HG03097 (cell line): ENCODE data around the gene LIMS1.

Source experiments
- ATAC-seq: cut with Tn5 transposase; IDR thresholded peaks from one replicate; pipeline ENCODE4 v1.9.1; 2021; ENCODE audit not compliant: unreplicated experiment, low FRiP score

Gene LIMS1

DNA sequence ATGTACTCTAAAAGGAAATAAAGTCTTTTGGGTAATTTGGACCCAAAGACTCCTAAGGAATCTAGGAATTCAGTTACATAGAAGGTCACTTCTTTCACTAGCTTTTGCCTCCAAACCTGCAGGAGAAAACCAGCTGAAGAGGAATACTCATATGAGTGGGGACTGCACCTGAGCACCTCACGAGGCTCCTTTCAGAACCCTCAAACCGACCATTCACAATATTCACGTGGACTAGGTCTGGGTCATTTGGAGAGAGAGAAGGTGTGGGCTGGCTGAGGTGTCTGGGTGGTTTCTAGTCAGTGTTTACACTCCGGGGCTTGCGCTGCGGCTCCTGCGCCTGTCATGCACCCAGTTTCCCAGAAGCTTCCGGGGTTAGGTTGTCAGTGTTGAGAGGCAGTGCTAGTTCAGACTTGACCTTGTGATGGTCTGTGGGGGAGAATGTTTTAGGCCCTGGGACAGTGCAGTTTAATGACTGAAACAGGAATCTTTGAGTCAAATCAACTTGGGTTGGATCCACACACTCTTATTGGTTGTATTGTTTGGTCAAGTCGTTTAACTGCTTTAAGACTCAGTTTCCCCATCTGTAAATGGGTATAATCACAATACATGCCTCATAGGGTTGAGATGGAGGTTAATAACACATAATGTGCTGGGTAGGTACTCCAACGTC lies 78.4 kb downstream of the LIMS1 start:
- ATAC-seq = peak; percentile 70

DNA sequence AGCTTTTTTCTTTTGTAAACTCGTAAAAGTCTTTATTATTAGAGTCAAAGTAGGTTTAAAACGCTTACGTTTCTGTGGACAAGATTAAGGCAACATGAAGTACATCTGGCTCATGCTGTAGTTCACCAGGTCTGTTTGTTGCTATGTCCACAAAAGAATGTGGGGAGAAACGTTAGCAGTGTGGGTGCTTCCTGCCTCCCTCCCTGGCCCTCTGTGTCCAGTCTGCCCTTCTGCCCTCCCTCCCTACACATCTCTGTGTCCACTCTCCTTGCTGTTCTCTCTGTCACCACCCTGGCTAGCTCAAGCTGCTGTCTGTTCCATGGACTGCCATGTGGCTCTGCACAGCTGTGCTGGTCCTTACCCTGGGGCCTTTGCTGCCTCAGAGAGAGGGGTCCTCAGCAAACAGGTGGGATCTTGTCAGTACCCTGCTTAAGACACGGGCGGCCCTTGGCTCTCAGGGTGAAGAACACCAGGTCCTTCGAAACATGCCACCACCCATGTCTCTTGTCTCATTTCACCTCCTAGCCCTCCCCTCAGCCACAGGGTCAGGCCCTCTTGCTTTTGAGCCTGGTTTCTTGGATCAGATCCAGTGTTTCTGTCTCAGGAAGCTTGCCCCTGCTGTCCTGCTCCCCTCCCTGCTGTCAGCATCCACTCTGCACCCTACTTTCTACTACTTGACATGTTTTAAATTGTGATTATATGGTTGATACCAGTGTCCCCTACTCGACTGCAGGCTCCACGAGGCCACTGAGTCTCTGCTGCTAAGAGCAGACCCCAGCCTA lies 79.2 kb downstream of the LIMS1 start:
- ATAC-seq = no peak

DNA sequence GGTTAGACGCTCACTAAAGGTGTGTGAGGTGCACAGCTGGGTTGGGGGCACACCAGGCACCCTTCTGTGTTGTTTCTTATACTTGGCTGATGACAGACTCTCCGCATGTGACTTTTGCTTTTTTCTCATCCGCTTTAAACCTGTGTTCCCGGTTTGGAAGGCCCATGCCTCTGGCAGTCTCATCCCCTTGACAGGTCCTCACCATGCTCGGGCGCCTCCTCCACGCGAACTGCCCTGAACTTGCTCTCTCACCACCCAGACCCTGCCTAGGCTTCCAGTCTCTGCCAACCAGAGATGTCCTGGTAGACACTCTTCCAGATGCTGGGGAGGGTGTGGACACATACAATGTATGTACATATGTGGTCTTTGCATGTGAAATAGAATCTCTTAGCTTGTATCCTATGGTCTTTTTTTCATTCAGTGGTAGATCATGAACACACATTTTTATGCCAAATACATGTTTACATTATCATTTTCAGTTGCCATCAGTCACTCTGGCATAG lies 79.8 kb downstream of the LIMS1 start:
- no peak for ATAC-seq

DNA sequence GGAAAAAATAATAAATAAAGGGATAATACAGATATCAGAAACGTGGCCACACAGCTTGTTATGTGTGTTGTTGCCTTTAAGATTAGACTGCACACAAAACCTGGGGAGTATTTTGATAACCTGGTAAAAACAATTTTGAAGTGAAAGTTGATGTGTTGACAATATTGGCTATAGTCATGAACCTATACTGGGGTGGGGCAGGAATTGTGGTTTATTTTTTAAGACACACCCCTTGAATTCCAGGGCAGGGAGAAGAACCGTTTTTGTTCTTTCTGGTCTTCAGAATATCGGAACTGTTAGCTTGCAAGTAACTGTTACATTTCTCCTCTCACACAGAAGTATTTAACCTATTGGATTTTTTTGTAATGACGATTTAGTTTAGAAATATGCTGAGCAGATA lies 80.4 kb downstream of the LIMS1 start:
- ATAC-seq = no peak

DNA sequence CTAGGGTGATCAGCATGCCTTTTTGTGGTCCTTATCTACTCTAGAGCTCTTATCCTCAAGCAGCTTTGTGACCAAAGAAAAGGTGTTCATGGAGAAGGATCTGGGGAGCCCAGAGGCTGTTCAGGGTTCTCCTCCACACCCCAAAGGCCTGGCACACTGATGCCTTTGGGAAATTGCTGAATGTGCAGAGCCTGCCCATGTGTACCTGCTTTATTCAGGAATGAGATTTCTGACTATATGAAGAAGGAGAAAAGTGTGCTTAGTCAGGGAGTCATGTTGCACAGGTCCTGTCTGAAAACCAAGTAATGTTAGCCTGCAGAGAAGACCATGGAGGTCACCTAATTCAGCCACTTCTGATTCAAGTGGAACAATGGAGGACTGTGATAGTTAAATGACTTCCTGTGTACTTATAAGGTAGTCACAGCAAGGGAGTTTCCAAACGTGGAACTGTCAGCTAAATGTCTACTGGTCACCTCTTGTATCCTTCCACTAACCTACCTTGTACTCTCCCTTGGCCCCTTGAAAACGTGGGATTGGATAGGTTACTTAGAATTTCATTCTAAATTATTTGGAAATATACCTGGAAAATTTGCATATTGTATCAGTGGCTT lies 81.3 kb downstream of the LIMS1 start:
- no peak for ATAC-seq

DNA sequence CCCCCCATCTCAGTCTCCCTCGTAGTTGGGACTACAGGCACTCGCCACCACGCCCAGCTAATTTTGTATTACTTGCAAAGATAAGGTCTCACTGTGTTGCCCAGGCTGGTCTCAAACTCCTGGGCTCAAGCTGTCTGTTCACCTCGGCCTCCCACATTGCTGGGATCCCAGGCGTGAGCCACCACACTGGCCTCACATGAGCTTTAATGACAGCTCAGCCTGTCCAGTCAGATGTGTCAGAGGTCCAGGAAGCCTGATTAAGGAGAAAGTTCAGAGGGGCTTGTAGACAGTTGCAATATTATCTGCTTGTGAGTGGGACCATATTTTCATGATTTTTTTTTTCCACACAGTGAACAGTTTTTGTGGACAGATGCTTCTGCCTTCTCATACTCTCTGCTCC lies 82.0 kb downstream of the LIMS1 start:
- ATAC-seq = no peak

DNA sequence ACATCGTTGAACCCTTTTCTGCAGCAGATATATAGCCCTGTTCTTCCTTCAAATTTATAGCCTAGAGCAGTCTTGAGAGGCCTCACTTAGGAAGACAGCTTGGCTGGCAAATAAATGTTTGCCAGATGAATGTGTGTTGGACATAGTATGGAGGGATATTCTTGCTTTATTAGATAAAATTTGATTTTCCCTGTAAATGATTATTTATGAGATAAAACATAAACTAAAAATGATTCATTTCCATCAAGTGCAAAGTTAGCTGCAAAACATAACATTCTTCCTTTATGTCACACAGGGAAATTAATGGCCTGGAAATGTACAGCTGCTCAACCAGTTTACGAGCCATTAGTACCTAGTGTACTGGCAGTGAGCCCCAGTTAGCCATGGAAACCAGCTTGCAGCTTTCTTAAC lies 82.5 kb downstream of the LIMS1 start:
- no peak for ATAC-seq

DNA sequence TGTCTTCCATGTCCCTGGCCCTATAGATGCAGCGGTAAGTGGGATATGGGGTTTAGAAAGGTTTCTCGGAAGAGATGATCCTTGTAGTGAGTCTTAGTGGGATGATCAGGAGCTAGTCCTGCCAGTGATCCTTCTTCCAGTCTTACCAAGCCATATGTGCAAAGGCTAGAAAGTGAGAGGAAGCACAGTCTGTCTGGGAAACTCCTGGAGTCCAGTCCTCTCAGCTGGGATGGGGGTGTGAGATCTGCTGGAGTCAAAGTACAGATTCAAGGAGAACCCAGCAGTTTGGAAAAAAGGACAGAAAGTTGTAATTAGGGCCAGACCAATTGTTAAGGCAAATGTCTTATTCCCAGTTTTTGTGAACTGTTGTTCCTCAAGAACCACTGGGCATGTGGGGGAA lies 83.3 kb downstream of the LIMS1 start:
- no peak for ATAC-seq

DNA sequence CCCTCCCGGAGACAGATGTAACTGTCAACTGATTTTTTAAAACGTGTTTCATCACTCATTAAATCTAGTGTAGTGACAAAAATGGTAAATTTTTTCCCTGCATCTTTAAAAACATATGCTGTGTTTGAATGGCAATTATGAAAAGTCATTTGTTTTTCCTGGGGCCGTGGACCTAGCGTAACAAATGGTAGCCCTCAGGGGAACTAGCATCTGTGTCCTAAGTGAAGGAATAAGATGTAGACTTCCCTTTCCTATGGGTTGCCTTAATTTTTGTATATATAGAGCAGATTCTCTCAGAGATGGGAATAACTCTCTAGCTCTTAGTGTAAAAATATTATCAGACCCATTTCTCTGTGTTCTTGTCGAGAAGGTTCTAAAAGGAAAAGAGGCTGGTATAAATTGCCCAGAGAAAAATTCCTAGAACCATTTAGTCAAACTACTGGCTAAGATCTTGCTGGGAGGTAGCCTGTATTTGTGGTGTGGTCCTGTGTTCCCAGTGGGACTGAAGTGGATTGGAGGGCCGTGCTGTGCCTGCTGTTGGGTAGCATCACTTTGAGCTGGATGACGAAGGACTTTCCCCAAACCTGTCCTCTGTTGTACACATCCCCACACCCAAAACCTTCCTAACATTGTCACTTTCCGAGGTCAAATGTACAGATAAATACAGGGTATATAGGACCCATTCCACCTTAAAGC lies 85.8 kb downstream of the LIMS1 start:
- no peak for ATAC-seq

DNA sequence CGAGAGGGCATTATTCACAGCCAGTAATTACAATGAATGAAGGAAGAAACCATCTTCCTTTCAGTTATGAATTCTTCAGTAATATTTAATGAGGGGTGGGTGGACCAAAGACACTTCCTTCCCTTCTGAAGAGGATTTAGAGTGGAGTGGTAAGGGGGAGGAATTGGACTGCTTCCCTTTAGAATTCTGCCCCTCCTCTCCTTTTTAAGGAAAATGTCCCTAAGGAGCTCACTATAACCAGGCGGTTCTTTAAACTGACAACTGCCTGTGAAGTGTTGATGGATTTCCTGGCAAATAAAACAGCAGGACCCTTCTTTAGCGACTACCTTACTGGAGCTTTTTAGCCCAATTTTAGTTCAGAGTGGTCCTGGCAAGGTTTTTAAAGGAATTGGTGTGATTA lies 86.4 kb downstream of the LIMS1 start:
- no peak for ATAC-seq

DNA sequence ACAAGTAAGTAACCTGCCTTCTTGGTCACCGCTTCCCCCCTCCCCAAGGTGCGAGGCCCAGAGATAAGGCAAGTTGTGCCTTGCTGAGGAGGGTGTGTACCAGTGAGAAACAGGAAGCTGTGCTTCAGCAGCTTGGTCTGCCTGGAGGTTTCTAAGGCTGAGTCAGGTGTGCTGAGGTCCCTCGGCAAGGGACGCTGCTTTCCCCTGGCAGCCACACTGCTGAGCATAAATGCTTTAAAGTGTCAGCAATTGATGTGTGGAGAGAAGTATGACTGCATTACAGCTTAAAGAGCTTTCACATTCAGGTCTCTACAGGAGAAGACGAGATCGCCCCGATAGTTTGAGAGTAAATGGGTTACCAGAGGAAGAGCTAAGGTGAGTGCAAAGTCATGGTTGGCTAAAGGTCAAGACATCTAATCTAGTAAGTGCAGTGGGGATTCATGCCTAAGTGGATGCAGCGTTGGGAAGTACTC lies 86.9 kb downstream of the LIMS1 start:
- peak; percentile 97 for ATAC-seq

DNA sequence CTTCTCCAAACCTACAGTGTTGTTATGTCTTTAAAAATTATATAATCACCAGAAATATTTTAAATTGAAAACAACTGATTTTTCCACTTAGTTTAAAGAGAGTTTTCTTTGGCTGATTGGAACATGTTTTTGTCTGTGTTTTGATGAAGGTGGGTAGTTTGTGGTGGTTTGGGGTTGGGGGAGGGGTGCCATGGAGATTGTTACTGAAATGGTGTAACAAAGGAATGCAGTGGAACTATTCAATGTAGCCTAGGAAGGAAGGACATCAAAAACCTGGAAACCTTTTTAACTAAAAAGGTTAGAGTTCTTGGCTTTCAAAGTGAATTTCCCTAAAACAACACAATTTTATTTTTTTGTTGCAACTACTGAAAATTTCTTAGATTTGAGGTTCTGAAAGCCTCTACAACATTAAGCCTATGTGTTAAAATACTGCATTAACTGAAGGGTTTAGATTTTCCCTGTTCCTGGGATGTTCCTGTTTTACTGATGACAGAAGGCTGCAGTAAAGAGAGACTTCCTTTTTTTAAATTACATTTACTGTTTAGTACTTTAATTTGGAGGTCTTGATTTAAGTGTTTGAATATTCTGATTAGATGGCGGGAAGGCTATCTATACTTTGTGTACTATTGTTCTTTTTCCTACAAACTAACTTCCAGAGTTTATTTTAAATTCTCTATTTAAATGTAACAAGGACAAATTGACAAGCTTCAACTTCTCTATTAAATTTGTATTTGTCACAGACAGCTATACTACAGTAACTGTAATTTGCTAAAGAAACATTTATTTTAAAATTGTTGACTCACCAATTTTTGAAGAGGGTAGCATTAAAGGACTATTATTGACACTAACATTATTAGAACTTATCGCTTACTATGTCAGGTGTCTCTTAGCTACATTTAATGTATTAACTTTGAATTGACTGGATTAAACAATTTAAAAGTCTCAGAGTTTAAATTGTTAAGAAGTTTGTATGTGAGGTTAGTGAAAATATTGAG lies 87.7 kb downstream of the LIMS1 start:
- no peak for ATAC-seq

DNA sequence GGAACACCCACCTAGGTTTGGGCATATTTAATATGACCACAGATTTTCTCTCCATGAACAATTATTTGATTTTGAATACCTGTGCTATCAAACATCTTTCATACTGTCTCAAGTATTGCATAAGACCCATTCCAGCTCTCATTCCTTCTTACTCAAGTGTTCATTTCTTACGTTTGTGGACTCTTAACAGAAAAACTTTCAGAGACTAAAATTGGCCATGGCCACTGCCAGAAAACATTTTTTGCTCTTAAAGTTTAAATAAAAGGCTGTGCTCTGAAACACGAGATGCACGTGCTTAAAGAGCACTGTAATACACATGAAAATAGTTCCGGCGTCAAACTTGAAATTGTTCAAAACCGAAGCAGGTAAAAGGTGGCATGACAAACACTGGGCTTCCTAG lies 89.3 kb downstream of the LIMS1 start:
- ATAC-seq = no peak

DNA sequence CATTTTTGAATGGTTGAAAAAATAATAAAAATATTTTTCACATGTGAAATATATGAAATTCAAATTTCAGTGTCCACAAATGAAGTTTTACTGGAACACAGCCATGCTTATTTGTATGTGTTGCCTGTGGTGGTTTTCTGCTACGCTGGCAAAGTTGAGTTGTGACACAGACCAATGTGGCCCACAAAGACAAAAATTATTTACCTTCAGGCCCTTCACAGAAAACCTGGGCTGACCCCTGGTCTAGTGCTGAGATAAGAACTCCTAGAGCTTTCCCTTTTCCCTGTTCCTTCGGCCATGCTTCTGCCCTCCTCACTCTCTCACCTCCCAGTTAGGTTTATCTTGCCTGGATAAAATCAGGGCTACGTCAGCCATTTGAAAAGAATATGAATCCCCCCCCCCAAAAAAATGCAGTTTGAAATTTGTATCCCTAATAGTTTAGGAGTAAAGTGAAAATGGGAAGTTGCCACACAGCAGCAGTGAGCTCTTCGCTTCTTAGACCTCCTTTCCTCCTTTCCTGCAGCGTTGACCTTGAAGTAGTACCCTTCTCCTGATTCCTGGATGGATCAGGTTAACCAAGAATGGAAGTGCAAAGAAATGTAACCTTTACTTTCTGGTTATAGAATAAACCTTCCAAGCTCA lies 91.0 kb downstream of the LIMS1 start:
- ATAC-seq = no peak

DNA sequence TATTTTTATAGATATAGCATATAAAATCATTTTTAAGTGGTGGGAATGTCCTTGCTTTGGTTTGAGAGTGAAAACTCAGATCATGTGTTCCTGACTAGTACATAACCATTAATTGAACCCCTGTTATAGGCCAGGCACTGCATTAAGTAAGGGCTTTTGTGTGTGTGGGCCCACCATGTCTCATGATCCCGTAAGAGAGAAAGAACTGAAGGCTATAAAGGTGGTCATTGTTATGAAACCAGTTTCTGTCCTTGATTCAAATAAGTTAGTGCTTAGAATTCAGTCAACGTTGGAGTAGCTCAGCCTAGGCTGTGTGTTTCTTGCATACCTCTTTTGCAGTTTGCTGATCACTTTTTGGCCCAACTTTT lies 91.5 kb downstream of the LIMS1 start:
- no peak for ATAC-seq

DNA sequence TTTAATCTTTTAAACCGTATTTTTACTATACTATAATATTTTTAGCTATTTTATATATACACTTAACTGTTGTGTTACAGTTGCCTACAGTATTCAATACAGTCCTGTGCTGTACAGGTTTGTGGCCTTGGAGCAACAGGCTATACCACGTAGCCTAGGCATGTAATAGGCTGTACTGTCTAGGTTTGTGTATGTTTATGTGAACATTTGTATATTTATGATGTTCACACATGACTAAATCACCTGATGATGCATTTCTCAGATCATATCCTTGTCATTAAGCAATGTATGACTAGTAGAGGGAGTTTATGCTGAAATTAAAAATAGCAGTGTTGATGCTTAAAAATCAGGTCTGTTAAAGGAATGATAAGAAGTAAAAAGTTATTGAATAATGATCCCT lies 92.7 kb downstream of the LIMS1 start:
- no peak for ATAC-seq

DNA sequence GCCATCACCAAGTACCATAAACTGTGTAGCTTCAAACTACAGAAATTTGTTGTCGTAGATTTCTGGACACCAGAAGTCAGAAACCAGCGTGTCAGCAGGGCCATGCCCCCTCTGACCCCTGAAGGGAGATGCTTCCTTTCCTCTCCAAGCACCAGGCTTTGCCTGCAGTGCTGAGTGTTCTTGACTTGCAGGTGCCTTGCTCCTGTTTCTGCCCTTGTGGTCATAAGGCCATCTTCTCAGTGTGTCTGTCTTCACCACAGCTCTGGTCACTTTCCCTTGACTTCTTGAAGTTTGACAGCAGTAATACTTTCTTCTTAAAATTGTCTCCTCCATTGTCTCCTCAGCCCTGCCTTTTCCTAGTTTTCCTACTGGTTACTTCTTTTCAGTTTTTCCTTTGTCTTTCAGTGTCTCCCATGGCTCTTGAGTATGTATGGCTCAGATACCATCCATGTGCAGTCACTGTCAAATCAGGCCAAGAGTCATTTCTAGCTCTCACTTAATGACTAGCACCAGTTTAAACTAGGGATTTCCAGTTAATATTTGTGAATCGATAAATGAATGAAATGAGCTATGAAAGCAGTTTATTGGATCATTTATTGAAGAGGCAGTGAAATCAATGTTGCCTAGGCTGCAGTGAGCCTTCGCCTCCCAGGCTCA lies 93.8 kb downstream of the LIMS1 start:
- ATAC-seq = no peak

DNA sequence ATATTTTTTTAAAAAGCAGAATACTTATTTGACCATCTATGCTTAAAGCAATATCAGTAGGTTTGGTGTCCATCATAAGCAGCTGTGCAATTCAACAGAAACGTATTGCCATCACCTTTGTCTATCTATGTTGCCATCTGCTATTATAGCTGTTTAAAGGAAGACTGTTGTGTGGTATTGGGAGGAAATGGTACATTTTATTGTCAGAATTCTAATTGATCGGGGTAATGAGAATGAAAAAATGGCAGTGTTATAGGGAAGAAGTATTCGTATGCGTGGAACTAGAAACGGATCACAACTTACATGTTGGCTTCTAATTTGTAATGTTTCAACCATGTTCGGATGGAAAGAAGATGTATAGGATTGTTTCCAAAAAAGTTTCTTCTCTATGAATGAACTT lies 94.7 kb downstream of the LIMS1 start:
- no peak for ATAC-seq

DNA sequence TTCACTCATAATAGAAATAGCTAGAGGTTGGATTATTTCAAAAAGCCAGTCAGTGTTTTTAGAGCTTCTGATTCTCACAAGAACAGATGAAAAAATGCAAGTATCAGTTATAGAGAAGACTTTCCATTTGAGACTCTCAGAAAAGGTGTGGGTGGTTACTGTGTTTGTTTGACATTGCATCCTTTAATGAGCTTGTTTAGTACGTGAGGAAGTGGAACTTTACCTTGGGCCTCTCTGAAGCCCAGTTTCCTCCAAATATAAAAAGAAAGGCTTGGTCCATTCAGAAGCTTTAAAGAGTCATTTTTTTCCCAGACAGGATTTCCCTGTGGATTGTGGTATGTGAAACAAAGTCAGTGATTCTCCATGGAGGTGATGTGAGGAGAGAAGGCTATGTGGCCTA lies 95.1 kb downstream of the LIMS1 start:
- ATAC-seq = peak; percentile 45
